ENCODE data around the gene RAB1B.
A peak's percentile ranks its signal among the peaks of the same experiment; 100 is the strongest.
"Not testable (repeated sequence)": the region's sequence is repeated elsewhere in the genome, so short reads cannot be mapped to it uniquely, and the experiment has no call there.

Gene RAB1B

DNA sequence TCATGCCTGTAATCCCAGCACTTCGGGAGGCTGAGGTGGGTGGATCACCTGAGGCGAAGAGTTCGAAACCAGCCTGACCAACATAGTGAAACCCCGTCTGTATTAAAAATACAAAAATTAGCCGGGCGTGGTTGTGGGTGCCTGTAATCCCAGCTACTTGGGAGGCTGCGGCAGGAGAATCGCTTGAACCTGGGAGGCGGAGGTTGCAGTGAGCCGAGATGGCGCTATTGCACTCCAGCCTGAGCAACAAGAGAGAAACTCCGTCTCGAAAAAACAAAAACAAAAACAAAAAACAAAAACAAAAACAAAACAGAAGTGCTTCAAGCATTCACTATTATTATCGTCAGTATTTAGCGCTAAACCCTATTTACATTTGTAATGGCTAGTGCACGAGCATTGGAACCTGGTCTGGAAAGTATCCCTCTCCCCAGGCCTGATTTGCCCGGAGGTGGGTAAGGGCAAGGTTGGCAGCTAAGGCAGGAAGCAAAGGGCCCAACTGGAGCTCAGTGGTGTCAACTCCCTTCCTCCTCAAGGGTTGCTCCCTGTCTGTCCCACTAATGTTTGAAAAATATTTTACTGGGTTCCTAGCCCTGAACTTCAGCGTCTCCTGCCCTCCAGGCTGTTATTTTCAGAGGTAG, 42.5 kb downstream of the RAB1B start:
- not testable (repeated sequence) for DNase-seq

DNA sequence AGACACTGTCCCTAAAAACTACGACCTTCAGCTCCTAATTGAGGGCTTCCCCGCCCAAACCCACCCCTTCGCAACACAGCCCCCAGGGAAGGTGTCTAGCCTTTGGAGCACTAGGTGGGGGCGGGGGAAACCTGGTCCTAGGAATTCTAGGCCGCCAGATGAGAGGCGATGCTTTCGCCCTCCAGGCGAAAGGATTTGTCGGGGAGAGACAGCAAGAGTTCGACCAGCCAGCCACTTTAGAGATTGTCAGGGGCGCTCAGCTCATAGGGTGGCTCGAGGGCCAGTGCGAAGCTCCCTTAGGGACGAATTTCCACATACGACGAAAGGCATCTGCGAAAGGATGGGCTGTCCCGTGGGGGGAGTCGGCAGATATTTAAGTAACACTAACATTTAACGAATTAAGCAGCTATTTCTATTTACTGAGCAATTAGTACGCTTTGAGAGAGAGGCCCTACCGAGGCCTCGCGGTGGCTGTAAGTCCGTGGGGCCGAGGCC, 43.1 kb downstream of the RAB1B start:
- no peak for DNase-seq

- DNase-seq: peak; percentile 97
These were observed 43.6 kb downstream of the RAB1B start for GRCh38 chr11:66311965-66312548.

DNA sequence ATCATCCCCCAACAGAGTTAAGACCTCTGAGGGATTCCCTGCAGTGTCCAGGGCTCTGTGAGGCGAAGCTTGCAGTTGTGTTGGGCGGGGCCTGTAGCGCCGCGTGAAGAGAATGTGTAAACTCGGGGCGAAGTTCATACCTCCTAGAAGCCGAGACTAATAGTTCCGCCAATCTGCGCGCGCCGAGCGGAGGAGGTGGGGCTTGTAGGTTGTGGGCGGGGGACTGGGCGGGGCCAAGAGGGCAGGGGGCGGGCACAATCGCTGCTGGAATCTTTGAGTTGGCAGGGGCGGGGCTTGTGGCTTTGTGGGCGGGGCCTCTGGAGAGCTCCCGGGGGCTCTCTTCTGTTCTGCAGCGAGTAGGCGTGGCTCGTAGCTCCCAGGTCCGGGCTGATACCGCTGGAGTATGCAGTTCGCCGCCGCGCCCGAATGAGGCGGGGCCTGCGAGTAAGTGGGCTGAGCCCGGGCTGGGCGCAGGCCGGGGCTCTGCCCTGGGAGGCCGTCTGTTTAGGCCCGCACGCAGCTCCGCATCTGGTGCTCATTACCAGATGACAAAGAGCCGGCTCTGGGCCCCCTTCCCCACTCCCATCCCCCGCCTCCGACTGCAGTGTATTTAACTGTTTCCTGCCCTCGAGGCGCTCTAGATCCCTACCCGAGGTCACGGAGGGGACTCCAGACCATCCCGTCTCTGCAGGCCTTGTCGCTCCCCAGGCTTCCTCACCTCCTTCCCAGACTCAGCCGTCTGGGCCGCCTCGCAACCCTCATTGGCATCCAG, 44.3 kb downstream of the RAB1B start:
- peak; percentile 97 for DNase-seq

GRCh38 chr11:66313321-66314185, 45.1 kb downstream of the RAB1B start:
- DNase-seq: no peak

- no peak for DNase-seq
These were observed 45.7 kb downstream of the RAB1B start for GRCh38 chr11:66314186-66314501.

DNA sequence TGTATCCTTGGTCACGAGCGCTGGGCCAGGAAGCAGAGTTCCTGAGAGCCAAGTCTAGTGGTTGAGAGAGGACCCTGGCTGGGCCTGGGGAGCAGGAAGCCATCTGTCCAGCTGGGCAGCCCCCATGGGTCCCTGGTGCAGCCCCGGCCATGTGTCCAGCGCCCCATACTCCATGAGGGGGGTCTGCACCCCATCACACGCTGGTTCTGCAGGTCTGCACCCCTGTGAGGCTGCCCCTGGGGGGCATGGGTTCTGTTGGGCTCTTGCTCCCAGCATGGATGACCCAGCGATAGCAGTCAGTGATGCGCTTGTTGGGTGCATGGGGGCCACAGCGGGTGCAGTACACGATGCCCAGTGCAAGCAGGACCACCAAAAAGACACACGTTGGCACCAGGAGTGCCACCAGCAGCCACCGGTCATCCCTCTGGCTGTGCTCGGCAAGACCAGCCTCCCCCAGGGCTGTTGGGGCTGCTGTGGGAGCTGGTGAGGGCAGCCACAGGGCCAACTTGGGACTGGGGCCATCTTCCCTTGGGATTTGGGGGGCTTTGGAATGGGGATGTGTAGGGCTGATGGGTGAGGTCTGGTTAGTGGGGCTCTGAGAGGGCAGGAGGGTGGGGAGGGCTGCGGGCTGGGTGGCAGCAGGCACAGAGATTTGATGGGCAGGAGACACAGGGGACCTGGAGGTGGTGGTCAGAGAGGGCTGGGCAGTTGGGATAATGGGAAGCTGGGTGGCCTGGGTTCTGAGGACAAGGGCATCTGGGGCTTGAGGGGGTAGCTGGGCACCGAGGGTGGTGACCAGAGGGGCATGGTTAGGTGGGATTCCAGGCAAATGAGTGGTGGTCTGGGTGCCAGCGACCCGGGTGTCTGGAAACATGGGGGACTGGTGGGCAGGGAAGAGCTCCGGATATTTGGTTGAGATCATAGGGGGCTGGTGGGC, 46.4 kb downstream of the RAB1B start:
- no peak for DNase-seq

DNA sequence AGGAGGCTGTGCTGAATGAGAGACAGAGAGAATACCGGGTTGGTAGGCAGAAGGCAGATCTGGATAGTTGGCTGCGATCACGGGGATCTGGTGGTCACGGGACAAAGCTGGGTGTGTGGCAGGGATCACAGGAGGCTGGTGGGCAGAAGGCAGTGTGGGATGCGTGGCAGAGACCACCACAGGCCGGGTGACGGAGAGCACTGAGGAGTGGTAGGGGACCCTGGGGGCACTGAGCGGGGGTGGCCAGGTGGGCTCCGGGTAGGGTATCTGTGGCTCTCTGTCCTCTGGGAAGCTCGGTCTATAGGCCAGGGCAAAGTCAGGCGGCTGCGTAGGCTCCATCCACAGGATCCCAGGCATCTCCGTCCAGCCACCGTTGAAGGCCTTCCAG, 47.1 kb downstream of the RAB1B start:
- DNase-seq: no peak

DNA sequence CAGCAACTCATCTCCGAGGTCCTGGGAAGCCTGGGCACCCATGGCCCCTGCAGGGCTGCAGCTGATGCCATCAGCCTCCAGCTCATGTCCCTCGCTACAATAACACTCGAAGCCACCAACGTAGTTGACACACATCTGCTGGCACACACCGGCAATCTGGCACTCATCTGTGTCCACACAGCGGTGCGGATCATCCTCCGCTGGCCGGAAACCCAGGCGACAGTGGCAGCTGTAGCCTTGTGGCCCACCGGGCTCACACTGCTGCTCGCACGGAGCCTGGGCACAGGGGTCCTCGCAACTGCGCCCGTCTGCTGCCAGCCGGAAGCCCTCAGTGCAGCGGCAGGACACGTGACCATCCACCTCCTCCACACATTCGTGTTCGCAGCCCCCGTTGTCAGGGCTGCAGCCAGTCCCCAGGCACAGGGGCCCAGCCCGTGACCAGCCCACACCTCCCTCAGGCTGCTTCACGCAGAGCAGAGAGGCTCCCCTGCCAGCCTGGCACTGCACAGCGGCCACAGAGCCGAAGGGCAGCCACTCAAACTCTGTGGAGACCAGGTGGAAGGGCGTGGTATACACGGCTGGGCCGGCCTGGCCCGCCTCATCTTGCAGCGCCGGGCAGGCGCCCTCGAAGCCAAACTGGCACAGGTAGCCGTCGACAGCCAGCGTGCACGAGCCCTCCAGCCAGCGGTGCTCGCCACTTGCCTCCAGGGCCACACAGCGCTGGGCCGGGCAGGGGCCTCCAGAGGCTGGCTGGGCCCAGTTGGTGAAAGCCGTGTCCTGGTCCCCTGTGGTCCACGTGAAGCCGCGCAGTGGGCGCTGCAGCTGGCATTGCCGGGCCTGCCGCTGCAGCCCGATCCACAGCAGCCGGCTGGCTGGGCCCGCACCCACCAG, 47.7 kb downstream of the RAB1B start:
- DNase-seq: no peak

- DNase-seq: no peak
These were observed 48.4 kb downstream of the RAB1B start, which contains the start of gene CD248 for GRCh38 chr11:66316849-66317251. Gene CD248, minus strand, starts transcription at chr11:66317044. Its CDS starts 17 bp downstream, at chr11:66317027.

- DNase-seq: no peak
These were observed 48.9 kb downstream of the RAB1B start for GRCh38 chr11:66317322-66317722.

- DNase-seq: no peak
These were observed 49.5 kb downstream of the RAB1B start for GRCh38 chr11:66317723-66318599.

- DNase-seq: no peak
These were observed 50.1 kb downstream of the RAB1B start for GRCh38 chr11:66318600-66318970.

GRCh38 chr11:66320289-66320688, 51.9 kb downstream of the RAB1B start:
- not testable (repeated sequence) for DNase-seq

DNA sequence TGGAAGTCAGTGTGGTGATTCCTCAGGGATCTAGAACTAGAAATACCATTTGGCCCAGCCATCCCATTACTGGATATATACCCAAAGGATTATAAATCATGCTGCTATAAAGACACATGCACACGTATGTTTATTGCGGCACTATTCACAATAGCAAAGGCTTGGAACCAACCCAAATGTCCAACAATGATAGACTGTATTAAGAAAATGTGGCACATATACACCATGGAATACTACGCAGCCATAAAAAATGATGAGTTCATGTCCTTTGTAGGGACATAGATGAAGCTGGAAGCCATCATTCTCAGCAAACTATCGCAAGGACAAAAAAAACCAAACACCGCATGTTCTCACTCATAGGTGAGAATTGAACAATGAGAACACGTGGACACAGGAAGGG, 52.3 kb downstream of the RAB1B start:
- DNase-seq: not testable (repeated sequence)

DNA sequence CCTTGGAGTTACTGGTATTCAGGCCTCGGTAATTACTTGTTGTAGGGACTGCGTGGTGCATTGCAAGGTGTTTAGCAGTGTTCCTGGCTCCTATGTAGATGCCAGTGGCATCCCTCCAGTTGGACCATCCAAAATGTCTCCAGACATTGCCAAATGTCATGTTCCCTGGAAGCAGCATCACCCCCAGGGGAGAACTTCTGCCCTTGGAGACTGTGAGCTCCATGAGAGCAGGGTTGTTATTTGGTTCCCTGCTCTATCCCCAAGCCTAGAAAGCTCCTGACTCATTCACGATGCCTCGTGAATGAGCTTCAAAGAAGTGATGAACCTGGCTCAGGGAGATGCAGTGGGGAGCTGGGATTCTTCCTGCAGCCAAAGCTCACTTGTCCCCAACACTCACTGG, 53.2 kb downstream of the RAB1B start:
- no peak for DNase-seq

DNA sequence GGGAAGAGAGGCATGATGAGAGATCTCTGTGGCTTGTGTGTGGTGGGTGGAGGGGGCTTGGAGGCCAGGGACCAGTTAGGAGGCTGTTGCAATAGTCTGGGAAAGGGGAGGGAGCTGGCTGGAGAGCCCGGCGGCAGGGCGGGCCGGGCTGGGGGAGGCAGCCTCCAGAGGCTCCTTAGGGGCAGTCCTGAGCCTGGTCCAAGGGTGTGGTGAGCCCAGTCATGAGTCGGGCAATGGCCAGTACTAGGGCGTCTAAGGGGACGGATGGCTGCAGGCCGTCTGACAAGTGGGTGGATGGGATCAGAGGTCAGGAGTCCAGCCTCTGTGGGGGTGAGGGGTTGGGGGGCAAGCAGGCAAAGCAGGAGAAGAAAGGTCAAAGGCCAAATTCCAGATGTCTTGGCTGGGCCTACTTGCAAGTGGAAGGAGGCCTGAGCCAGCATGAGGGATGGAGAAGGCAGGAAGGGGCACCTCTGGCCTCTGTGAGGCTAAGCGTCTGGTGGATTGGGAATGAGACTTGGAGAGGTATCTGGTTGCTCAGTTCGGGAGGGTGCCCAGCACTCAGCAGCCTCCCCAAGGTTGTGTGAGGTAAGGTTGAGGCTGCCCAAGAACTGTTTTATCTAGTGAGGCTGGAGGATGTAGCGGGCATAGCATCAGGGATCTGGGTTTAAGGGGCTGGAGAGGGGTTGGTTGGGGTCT, 54.4 kb downstream of the RAB1B start:
- DNase-seq: no peak

- DNase-seq: no peak
These were observed 55.2 kb downstream of the RAB1B start for GRCh38 chr11:66323684-66324083.

DNA sequence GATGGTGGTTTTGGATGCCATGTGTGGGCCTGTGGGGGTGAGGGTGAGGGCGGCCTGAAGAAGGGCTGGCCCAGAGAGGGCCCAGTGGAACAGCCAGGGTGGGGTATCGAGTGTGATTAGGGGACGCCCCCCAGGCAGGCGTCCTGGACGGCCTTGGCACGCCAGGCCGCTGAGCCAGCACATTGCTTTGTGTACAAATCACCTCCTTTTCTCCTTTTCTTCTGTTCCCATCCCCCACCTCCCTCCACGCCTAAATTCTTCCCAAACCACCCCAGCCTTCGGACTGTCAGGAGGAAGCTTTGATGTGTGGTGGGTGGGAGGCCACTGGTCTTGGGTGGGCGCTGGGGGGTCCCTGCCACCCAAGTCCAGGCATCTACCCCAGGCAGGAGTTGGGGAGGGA, 56.2 kb downstream of the RAB1B start:
- no peak for DNase-seq
